ENCODE measurements around the gene SERINC2. TPM values are rescaled to one million over a fixed set of nuclear protein-coding genes. Genes with fewer than 3 reads are reported as not detected.

SERINC2 gene
- total and polyA plus RNA-seq, 5 donors: 1.3 to 2.5 (median 1.4) TPM

- Histone ChIP-seq H3K4me3 (ENCODE audit: low read length) (no peak overlapping the region), H3K4me1 (ENCODE audit: control insufficient read depth, insufficient read depth, low read length) (peaks cover 4% of the 10 kb centered on the region), H3K9me3 (ENCODE audit: control insufficient read depth, low read length) (no peaks in the 10 kb centered on the region), H3K27ac (ENCODE audit: low read length) (no peak overlapping the region), H3K27me3 (ENCODE audit: control insufficient read depth, insufficient read depth) (no peaks in the 10 kb centered on the region)
- no peak for ATAC-seq
- DNase-seq: no peak
- intact Hi-C loops (cut with DNase I): no loop called here
- WGBS: 59% methylated on average over 10 of the region's 10 CpGs
Measured at GRCh38 chr1:31387612-31388011, 25.4 kb upstream of the SERINC2 start.

- H3K27ac ChIP-seq (ENCODE audit: low read length): no peak overlapping the region
- H3K4me1 ChIP-seq (ENCODE audit: control insufficient read depth, insufficient read depth, low read length): no peaks in the 10 kb centered on the region
- no peak for DNase-seq
- intact Hi-C loops (cut with DNase I): loop anchor here in 1 of 4 donors (10.0 kb wide), 1 partner anchor 155 kb away; no protein-coding TSS in a partner anchor
- ATAC-seq: no peak
- WGBS: 92% methylated on average over 7 of the region's 7 CpGs
- H3K4me3 ChIP-seq (ENCODE audit: low read length): no peak overlapping the region
- H3K27me3 ChIP-seq (ENCODE audit: control insufficient read depth, insufficient read depth): no peaks in the 10 kb centered on the region
- H3K9me3 ChIP-seq (ENCODE audit: control insufficient read depth, low read length): no peaks in the 10 kb centered on the region
Measured at GRCh38 chr1:31389616-31390015, 23.4 kb upstream of the SERINC2 start.

GRCh38 chr1:31390071-31390470 lies 22.9 kb upstream of the SERINC2 start:
- 90% methylated on average over 7 of the region's 7 CpGs for WGBS
- intact Hi-C loops (cut with DNase I): loop anchor here in 1 of 4 donors (10.0 kb wide), 1 partner anchor 155 kb away; no protein-coding TSS in a partner anchor

GRCh38 chr1:31393463-31393862 lies 19.6 kb upstream of the SERINC2 start:
- no peak overlapping the region for H3K27ac ChIP-seq (ENCODE audit: low read length)
- H3K4me1 ChIP-seq (ENCODE audit: control insufficient read depth, insufficient read depth, low read length): peaks cover 2% of the 10 kb centered on the region
- H3K27me3 ChIP-seq (ENCODE audit: control insufficient read depth, insufficient read depth): no peaks in the 10 kb centered on the region
- no peak overlapping the region for H3K4me3 ChIP-seq (ENCODE audit: low read length)
- no peak for ATAC-seq
- no peaks in the 10 kb centered on the region for H3K9me3 ChIP-seq (ENCODE audit: control insufficient read depth, low read length)
- DNase-seq: no peak
- intact Hi-C loops (cut with DNase I): loop anchor here in 1 of 4 donors (10.0 kb wide), 1 partner anchor 151 kb away; no protein-coding TSS in a partner anchor

More at GRCh38 chr1:31390071-31390470, 22.9 kb upstream of the SERINC2 start:
- no peak overlapping the region for H3K27ac ChIP-seq (ENCODE audit: low read length)
- no peak overlapping the region for H3K4me3 ChIP-seq (ENCODE audit: low read length)
- H3K27me3 ChIP-seq (ENCODE audit: control insufficient read depth, insufficient read depth): no peaks in the 10 kb centered on the region
- no peaks in the 10 kb centered on the region for H3K9me3 ChIP-seq (ENCODE audit: control insufficient read depth, low read length)
- ATAC-seq: no peak
- DNase-seq: no peak
- H3K4me1 ChIP-seq (ENCODE audit: control insufficient read depth, insufficient read depth, low read length): peaks cover 2% of the 10 kb centered on the region

- Histone ChIP-seq H3K27ac (ENCODE audit: low read length) (peak overlapping the region; percentile 11), H3K4me3 (ENCODE audit: low read length) (peak overlapping the region; percentile 36), H3K9me3 (ENCODE audit: control insufficient read depth, low read length) (no peaks in the 10 kb centered on the region), H3K4me1 (ENCODE audit: control insufficient read depth, insufficient read depth, low read length) (peaks cover 2% of the 10 kb centered on the region), H3K27me3 (ENCODE audit: control insufficient read depth, insufficient read depth) (no peaks in the 10 kb centered on the region)
- DNase-seq (peak; percentile 80 to 93 (median 91)), ATAC-seq (peak; percentile 89 to 95)
- 2% methylated on average over 36 of the region's 36 CpGs for WGBS
- intact Hi-C loops (cut with DNase I): loop anchor here in 2 of 4 donors (2.0 to 10.0 kb wide), 2 partner anchors 26 to 150 kb away; no protein-coding TSS in a partner anchor
Measured at GRCh38 chr1:31394584-31395193, 18.3 kb upstream of the SERINC2 start.

- Histone ChIP-seq H3K4me3 (ENCODE audit: low read length) (no peak overlapping the region), H3K9me3 (ENCODE audit: control insufficient read depth, low read length) (no peaks in the 10 kb centered on the region), H3K4me1 (ENCODE audit: control insufficient read depth, insufficient read depth, low read length) (peaks cover 2% of the 10 kb centered on the region), H3K27me3 (ENCODE audit: control insufficient read depth, insufficient read depth) (no peaks in the 10 kb centered on the region), H3K27ac (ENCODE audit: low read length) (no peak overlapping the region)
- intact Hi-C loops (cut with DNase I): loop anchor here in 1 of 4 donors (10.0 kb wide), 1 partner anchor 148 kb away; no protein-coding TSS in a partner anchor
- ATAC-seq (no peak), DNase-seq (no peak)
- 97% methylated on average over 3 of the region's 3 CpGs for WGBS
Measured at GRCh38 chr1:31396633-31397351, 16.2 kb upstream of the SERINC2 start.

GRCh38 chr1:31397360-31398095 lies 15.5 kb upstream of the SERINC2 start:
- Histone ChIP-seq H3K27me3 (ENCODE audit: control insufficient read depth, insufficient read depth) (no peaks in the 10 kb centered on the region), H3K27ac (ENCODE audit: low read length) (no peak overlapping the region), H3K4me3 (ENCODE audit: low read length) (no peak overlapping the region), H3K9me3 (ENCODE audit: control insufficient read depth, low read length) (no peaks in the 10 kb centered on the region), H3K4me1 (ENCODE audit: control insufficient read depth, insufficient read depth, low read length) (peaks cover 2% of the 10 kb centered on the region)
- ATAC-seq (no peak), DNase-seq (no peak)
- intact Hi-C loops (cut with DNase I): loop anchor here in 1 of 4 donors (10.0 kb wide), 1 partner anchor 147 kb away; no protein-coding TSS in a partner anchor
- WGBS: 67% methylated on average over 4 of the region's 4 CpGs

GRCh38 chr1:31398246-31398645 lies 14.8 kb upstream of the SERINC2 start:
- H3K27me3 ChIP-seq (ENCODE audit: control insufficient read depth, insufficient read depth): no peaks in the 10 kb centered on the region
- no peaks in the 10 kb centered on the region for H3K9me3 ChIP-seq (ENCODE audit: control insufficient read depth, low read length)
- WGBS: 90% methylated on average over 2 of the region's 2 CpGs
- no peak for ATAC-seq
- intact Hi-C loops (cut with DNase I): loop anchor here in 1 of 4 donors (10.0 kb wide), 1 partner anchor 147 kb away; no protein-coding TSS in a partner anchor
- no peak for DNase-seq
- no peak overlapping the region for H3K27ac ChIP-seq (ENCODE audit: low read length)
- peaks cover 2% of the 10 kb centered on the region for H3K4me1 ChIP-seq (ENCODE audit: control insufficient read depth, insufficient read depth, low read length)
- H3K4me3 ChIP-seq (ENCODE audit: low read length): no peak overlapping the region

GRCh38 chr1:31399976-31400375 lies 13.0 kb upstream of the SERINC2 start:
- Histone ChIP-seq H3K9me3 (ENCODE audit: control insufficient read depth, low read length) (no peaks in the 10 kb centered on the region), H3K4me1 (ENCODE audit: control insufficient read depth, insufficient read depth, low read length) (peaks cover under 1% of the 10 kb centered on the region), H3K27ac (ENCODE audit: low read length) (no peak overlapping the region), H3K4me3 (ENCODE audit: low read length) (no peak overlapping the region), H3K27me3 (ENCODE audit: control insufficient read depth, insufficient read depth) (no peaks in the 10 kb centered on the region)
- intact Hi-C loops (cut with DNase I): loop anchor here in 1 of 4 donors (10.0 kb wide), 1 partner anchor 145 kb away; no protein-coding TSS in a partner anchor
- no peak for ATAC-seq
- whole genome bisulfite sequencing: 66% methylated on average over 3 of the region's 3 CpGs
- DNase-seq: no peak

- H3K27me3 ChIP-seq (ENCODE audit: control insufficient read depth, insufficient read depth): no peaks in the 10 kb centered on the region
- ATAC-seq: no peak
- intact Hi-C loops (cut with DNase I): no loop called here
Measured at GRCh38 chr1:31400393-31400792, 12.6 kb upstream of the SERINC2 start.

More at GRCh38 chr1:31400393-31400792, 12.6 kb upstream of the SERINC2 start:
- 41% methylated on average over 3 of the region's 3 CpGs for WGBS
- Histone ChIP-seq H3K4me3 (ENCODE audit: low read length) (no peak overlapping the region), H3K27ac (ENCODE audit: low read length) (no peak overlapping the region), H3K9me3 (ENCODE audit: control insufficient read depth, low read length) (no peaks in the 10 kb centered on the region), H3K4me1 (ENCODE audit: control insufficient read depth, insufficient read depth, low read length) (no peaks in the 10 kb centered on the region)
- DNase-seq: no peak
